ENCODE measurements around the gene CIRBP.

GRCh38 chr19:1252821-1253513, 16.2 kb upstream of the CIRBP start:
- TF ChIP-seq REST (IDR thresholded peaks at IDR 0.05; ENCODE audit: low read depth) (no peak), EP300 (IDR thresholded peaks at IDR 0.05; ENCODE audit: borderline replicate concordance) (0 out of 2 replicates have a peak, but pooled peaks have one; percentile 19), NFIC (IDR thresholded peaks at IDR 0.05) (peak; percentile 81), YY1 (IDR thresholded peaks at IDR 0.05; ENCODE audit: low read depth) (peak; percentile 18; the same call in 1 of the 2 replicates), CEBPB (IDR thresholded peaks at IDR 0.05) (no peak), TAF1 (IDR thresholded peaks at IDR 0.05; ENCODE audit: low read depth) (no peak), FOXM1 (IDR thresholded peaks at IDR 0.05; ENCODE audit: borderline replicate concordance, low read depth) (peak; percentile 27; the same call in 1 of the 2 replicates), EGR1 (IDR thresholded peaks at IDR 0.05) (0 out of 2 replicates have a peak, but pooled peaks have one; percentile 0)

Data from Ishikawa (cell line).